ENCODE results near the gene DST.

DNA sequence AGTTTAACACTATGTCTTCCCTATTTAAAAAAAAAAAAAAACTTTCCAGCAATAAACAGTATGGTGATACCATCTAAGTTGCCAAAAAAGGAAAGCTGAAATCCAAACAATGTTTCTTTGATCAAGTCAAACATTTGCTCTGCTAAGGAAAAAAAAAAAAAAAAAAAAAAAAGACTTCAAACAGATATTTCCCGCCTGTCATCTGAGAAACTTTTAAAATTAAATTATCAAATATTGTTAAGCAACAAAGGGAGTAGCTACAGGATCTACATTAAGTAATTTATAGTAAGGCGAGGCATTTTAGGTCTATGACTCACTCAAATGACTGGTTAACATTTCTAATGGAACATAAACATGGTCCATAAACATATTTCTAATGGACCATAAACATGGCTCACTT, 121.2 kb downstream of the DST start:
- TF ChIP-seq, protein P1, sequence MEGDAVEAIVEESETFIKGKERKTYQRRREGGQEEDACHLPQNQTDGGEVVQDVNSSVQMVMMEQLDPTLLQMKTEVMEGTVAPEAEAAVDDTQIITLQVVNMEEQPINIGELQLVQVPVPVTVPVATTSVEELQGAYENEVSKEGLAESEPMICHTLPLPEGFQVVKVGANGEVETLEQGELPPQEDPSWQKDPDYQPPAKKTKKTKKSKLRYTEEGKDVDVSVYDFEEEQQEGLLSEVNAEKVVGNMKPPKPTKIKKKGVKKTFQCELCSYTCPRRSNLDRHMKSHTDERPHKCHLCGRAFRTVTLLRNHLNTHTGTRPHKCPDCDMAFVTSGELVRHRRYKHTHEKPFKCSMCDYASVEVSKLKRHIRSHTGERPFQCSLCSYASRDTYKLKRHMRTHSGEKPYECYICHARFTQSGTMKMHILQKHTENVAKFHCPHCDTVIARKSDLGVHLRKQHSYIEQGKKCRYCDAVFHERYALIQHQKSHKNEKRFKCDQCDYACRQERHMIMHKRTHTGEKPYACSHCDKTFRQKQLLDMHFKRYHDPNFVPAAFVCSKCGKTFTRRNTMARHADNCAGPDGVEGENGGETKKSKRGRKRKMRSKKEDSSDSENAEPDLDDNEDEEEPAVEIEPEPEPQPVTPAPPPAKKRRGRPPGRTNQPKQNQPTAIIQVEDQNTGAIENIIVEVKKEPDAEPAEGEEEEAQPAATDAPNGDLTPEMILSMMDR (conservative IDR thresholded peaks at IDR 0.05; ENCODE audit: low read length): no peak
- no peak for TF ChIP-seq EZH2phosphoT487 (IDR thresholded peaks at IDR 0.05; ENCODE audit: borderline replicate concordance)

Measured in Loucy (cell line).